NCI-H1048 (cell line): ENCODE measurements around the gene CTXN1.
A peak's percentile ranks its signal among the peaks of the same experiment; 100 is the strongest.
"Not testable (repeated sequence)": the region's sequence is repeated elsewhere in the genome, so short reads cannot be mapped to it uniquely, and the experiment has no call there.

Source experiments
- DNase-seq: peaks from one replicate; lab custom pipeline; 2025; lab: John Stamatoyannopoulos, UW

The CTXN1 gene

GRCh38 chr19:7900401-7900870, 25.5 kb downstream of the CTXN1 start:
- DNase-seq: no peak

DNA sequence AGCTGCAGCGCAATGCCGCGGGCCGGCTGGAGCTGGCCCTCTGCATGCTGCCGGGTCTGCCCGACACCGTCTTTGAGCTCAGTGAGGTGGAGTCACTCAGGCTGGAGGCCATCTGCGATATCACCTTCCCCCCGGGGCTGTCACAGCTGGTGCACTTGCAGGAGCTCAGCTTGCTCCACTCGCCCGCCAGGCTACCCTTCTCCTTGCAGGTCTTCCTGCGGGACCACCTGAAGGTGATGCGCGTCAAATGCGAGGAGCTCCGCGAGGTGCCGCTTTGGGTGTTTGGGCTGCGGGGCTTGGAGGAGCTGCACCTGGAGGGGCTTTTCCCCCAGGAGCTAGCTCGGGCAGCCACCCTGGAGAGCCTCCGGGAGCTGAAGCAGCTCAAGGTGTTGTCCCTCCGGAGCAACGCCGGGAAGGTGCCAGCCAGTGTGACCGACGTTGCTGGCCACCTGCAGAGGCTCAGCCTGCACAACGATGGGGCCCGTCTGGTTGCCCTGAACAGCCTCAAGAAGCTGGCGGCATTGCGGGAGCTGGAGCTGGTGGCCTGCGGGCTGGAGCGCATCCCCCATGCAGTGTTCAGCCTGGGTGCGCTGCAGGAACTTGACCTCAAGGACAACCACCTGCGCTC, 26.1 kb downstream of the CTXN1 start:
- DNase-seq: no peak

DNA sequence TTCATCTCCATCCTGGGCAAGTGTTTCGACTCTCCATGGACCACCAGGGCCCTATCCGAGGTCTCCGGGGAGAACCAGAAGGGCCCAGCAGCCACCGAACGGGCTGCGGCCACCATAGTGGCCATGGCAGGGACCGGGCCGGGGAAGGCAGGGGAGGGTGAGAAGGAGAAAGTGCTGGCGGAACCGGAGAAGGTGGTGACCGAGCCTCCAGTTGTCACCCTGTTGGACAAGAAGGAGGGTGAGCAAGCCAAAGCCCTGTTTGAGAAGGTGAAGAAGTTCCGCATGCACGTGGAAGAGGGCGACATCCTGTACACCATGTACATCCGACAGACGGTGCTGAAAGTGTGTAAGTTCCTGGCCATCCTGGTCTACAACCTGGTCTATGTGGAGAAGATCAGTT, 27.0 kb downstream of the CTXN1 start:
- no peak for DNase-seq

DNA sequence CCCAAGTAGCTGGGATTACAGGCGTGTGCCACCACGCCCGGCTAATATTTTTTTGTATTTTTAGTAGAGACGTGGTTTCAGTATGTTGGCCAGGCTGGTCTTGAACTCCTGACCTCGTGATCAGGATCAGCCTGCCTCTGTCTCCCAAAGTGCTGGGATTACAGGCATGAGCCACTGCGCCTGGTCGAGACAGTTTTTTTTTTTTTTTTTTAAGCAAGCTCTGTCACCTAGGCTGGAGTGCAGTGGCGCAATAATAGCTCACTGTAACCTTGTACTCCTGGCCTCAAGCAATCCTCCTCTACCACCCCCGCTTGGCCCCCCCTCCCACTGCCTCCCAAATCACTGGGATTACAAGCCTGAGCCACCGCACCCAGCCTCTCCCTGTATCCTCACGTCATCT, 28.6 kb downstream of the CTXN1 start:
- no peak for DNase-seq

DNA sequence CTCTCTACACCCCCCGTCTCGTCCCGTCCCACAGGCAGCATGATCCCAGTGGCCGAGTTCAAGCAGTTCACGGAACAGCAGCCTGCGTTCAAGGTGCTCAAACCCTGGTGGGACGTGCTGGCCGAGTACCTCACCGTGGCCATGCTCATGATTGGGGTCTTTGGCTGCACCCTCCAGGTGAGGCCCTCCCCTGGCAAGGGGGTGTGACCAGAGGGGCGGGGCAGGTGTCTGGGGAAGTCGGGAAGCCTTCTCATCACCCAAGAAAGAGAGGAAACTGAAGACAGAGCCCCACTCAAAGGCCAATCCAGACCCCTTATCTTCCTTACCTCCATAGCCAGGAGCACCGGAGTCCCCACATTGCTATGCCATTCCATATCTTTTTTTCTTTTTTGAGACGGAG, 30.4 kb downstream of the CTXN1 start:
- no peak for DNase-seq

- DNase-seq: no peak
Observed at GRCh38 chr19:7894612-7895309, 31.2 kb downstream of the CTXN1 start.

DNA sequence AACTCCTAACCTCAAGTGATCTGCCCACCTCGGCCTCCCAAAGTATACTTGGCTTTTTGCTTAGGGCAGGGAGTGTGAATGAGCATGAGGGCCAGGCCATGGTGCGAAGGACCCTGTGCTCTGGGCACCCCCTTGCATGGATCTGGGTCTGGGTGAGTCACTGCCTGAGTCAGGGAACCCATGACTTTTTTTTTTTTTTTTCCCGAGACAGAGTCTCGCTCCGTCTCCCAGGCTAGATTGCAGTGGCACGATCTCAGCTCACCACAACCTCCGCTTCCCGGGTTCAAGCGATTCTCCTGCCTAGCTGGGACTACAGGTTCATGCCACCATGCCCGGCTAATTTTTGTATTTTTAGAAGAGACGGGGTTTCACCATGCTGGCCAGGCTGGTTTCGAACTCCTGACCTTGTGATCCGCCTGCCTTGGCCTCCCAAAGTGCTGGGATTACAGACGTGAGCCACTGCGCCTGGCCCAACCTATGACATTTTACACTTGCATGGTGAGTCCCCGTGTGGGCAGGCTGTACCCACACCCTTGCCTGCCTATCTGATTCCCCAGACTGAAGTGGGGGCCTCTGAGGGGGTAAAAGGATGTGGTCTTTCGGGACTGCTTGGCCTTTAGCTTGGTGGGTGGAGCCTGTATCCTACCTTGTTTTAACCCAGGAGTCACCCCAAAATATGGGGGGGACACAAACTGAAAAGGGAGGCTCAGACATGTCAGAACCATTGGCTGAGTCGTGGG, 32.4 kb downstream of the CTXN1 start:
- not testable (repeated sequence) for DNase-seq

GRCh38 chr19:7888826-7889217, 37.1 kb downstream of the CTXN1 start:
- DNase-seq: no peak

- DNase-seq: peak; percentile 42
Observed at GRCh38 chr19:7888145-7888825, 37.6 kb downstream of the CTXN1 start, which contains the start of gene LRRC8E. Gene LRRC8E (plus strand): TSS chr19:7888510. CDS start chr19:7895604, 7,094 bp downstream.

GRCh38 chr19:7887408-7888144, 38.4 kb downstream of the CTXN1 start:
- DNase-seq: no peak

- DNase-seq: no peak
Observed at GRCh38 chr19:7885818-7886217, 40.1 kb downstream of the CTXN1 start.

GRCh38 chr19:7883796-7884570, 42.0 kb downstream of the CTXN1 start:
- DNase-seq: no peak

GRCh38 chr19:7883105-7883504, 42.8 kb downstream of the CTXN1 start:
- DNase-seq: no peak

DNA sequence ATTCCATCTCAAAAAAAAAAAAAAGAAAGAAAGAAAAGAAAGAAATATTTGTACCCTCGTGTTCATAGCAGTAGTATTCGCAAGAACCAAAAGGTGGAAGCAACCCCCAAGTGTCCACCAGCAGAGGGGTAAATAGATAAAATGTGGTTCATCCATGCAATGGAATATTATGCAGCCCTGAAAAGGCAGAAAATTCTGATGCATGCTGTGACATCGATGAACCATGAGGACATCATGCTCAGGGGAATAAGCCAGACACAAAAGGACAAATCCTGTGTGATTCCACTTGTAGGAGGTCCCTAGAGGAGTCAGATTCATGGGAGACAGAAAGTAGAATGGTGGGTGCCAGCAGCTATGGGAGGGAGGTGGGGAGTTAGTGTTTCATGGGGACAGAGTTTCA, 44.0 kb downstream of the CTXN1 start:
- DNase-seq: no peak

DNA sequence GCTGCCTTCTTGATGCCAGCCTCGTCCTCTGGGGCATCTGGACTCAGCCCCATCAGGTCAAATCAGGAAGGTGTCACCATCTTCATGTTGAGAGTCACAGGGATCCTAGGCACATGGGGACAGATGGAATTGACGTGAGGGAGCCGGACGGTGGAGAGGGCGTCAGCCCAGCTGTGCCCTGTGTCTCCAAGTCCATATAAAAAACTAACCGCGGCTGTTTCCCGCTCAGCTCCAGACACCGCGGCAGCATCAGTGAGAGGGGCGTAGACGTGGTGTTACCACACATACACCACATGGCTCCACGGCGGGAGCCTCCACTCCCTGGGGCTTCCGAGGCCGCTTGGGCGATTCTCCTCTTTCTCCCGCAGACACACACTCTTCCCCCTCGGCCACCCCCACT, 46.1 kb downstream of the CTXN1 start:
- DNase-seq: no peak

- no peak for DNase-seq
Observed at GRCh38 chr19:7879111-7879807, 46.7 kb downstream of the CTXN1 start.

- no peak for DNase-seq
Observed at GRCh38 chr19:7877249-7877836, 48.6 kb downstream of the CTXN1 start.

DNA sequence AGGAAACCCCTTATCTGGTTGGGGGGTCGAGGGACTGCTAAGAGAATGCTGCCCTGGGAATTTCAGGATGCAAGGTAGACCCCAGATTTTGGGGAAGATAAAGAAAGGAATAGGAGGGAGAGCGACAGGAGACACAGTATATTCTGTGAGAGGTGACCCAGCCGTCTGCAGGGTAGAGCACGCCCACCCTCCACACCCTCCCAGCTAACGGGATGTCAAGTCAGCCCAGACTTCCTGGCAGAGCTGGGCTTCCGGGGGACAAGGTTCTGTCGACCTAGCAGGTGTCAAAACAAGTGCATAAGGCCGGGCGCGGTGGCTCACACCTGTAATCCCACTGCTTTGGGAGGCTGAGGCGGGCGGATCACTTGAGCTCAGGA, 51.0 kb downstream of the CTXN1 start:
- no peak for DNase-seq
